HCT116 (cell line): ENCODE measurements around the gene CDC42BPA. TPM values are rescaled to one million over a fixed set of nuclear protein-coding genes. Genes with fewer than 3 reads are reported as not detected.

Source experiments
- EGR1 ChIP-seq: IDR thresholded peaks from 2 replicates; pipeline ENCODE4 v1.6.1; 2012; ENCODE audit warnings: low read depth
- FOSL1 ChIP-seq: IDR thresholded peaks from 2 replicates; pipeline ENCODE4 v1.6.1; 2012; ENCODE audit warnings: low read depth
- JUND ChIP-seq: IDR thresholded peaks from 2 replicates; pipeline ENCODE4 v1.6.1; 2012
- POLR2A ChIP-seq: IDR thresholded peaks from 2 replicates; pipeline ENCODE4 v1.7.0; 2011; ENCODE audit warnings: borderline replicate concordance; ENCODE audit not compliant: insufficient read depth, insufficient read length; ENCODE audit errors: extremely low read depth
- POLR2AphosphoS5 ChIP-seq: IDR thresholded peaks from 2 replicates; pipeline ENCODE4 v1.6.1; 2011; ENCODE audit warnings: mild to moderate bottlenecking, low read depth, low read length, moderate library complexity
- SIN3A ChIP-seq: IDR thresholded peaks from 2 replicates; pipeline ENCODE4 v1.6.1; 2012; ENCODE audit warnings: low read depth
- ZFX ChIP-seq: fragments of 450-650 bp; IDR thresholded peaks from 2 replicates; pipeline ENCODE4 v1.6.1; 2017
- ZNF274 ChIP-seq: fragments of 200-500 bp; sonication (Bioruptor generic); IDR thresholded peaks from 2 replicates; pipeline ENCODE4 v1.6.1; 2014; ENCODE audit warnings: mild to moderate bottlenecking, low read depth, low read length, inconsistent platforms
- total RNA-seq: library from RNA; stranded (reverse); gene quantifications from one replicate; pipeline ENCODE4 v1.2.1, GENCODE V29; 2021; ENCODE audit not compliant: unreplicated experiment
- TF ChIP-seq, protein P1 (sequence below): IDR thresholded peaks from 2 replicates; pipeline ENCODE4 v1.6.1; 2011; ENCODE audit warnings: mild to moderate bottlenecking, low read length, moderate library complexity; ENCODE audit not compliant: insufficient replicate concordance; ENCODE audit errors: extremely low read depth
- TF ChIP-seq, protein P2 (sequence below): IDR thresholded peaks from 2 replicates; pipeline ENCODE4 v1.6.1; 2012; ENCODE audit warnings: low read depth

CDC42BPA gene
- total RNA-seq, 1 experiment from 2014 or later, result 44.0 TPM

GRCh38 chr1:227094249-227094966 lies 223.9 kb downstream of the CDC42BPA start (continued):
- TF ChIP-seq, protein P1, sequence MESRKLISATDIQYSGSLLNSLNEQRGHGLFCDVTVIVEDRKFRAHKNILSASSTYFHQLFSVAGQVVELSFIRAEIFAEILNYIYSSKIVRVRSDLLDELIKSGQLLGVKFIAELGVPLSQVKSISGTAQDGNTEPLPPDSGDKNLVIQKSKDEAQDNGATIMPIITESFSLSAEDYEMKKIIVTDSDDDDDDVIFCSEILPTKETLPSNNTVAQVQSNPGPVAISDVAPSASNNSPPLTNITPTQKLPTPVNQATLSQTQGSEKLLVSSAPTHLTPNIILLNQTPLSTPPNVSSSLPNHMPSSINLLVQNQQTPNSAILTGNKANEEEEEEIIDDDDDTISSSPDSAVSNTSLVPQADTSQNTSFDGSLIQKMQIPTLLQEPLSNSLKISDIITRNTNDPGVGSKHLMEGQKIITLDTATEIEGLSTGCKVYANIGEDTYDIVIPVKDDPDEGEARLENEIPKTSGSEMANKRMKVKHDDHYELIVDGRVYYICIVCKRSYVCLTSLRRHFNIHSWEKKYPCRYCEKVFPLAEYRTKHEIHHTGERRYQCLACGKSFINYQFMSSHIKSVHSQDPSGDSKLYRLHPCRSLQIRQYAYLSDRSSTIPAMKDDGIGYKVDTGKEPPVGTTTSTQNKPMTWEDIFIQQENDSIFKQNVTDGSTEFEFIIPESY, result no peak
- TF ChIP-seq POLR2AphosphoS5, result no peak
- TF ChIP-seq JUND, result peak; percentile 44
- no peak for TF ChIP-seq ZFX
- TF ChIP-seq, protein P2, sequence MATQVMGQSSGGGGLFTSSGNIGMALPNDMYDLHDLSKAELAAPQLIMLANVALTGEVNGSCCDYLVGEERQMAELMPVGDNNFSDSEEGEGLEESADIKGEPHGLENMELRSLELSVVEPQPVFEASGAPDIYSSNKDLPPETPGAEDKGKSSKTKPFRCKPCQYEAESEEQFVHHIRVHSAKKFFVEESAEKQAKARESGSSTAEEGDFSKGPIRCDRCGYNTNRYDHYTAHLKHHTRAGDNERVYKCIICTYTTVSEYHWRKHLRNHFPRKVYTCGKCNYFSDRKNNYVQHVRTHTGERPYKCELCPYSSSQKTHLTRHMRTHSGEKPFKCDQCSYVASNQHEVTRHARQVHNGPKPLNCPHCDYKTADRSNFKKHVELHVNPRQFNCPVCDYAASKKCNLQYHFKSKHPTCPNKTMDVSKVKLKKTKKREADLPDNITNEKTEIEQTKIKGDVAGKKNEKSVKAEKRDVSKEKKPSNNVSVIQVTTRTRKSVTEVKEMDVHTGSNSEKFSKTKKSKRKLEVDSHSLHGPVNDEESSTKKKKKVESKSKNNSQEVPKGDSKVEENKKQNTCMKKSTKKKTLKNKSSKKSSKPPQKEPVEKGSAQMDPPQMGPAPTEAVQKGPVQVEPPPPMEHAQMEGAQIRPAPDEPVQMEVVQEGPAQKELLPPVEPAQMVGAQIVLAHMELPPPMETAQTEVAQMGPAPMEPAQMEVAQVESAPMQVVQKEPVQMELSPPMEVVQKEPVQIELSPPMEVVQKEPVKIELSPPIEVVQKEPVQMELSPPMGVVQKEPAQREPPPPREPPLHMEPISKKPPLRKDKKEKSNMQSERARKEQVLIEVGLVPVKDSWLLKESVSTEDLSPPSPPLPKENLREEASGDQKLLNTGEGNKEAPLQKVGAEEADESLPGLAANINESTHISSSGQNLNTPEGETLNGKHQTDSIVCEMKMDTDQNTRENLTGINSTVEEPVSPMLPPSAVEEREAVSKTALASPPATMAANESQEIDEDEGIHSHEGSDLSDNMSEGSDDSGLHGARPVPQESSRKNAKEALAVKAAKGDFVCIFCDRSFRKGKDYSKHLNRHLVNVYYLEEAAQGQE, result no peak
- TF ChIP-seq EGR1, result no peak
- TF ChIP-seq ZNF274, result no peak
- no peak for TF ChIP-seq SIN3A
- 0 out of 2 replicates have a peak, but pooled peaks have one; percentile 5 for TF ChIP-seq FOSL1
- no peak for TF ChIP-seq POLR2A
- TF ChIP-seq, all 23 proteins: peak for 4
